ENCODE data around the gene MMEL1.
"Not testable (repeated sequence)": the region's sequence is repeated elsewhere in the genome, so short reads cannot be mapped to it uniquely, and the experiment has no call there.

MMEL1 gene

DNA sequence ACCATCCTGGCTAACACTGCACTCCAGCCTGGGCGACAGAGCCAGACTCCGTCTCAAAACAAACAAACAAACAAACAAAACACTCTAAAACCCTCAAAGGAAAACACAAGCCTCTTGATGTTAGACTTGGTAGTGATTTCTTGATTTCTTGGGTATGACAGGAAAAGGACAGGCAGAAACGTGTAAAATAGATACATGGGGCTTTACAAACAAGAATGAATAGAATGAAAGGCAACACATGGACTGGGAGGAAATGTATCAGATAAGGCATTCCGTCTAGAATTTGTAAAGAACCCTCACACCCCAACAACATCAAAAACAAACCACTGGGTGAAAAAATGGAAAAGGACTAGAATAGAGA, 54.1 kb downstream of the MMEL1 start:
- peaks cover 14% of the 10 kb centered on the region for H3K36me3 Mint-ChIP-seq
- no peaks in the 10 kb centered on the region for H3K27me3 Mint-ChIP-seq
- DNase-seq (ENCODE audit: low spot score in 2 of 2) = no peak
- H3K9me3 Mint-ChIP-seq = peaks cover 11% of the 10 kb centered on the region
- H3K4me3 Mint-ChIP-seq = peak overlapping the region; percentile 92
- ATAC-seq (ENCODE audit: low read depth) = no peak
- peak overlapping the region; percentile 98 for H3K27ac Mint-ChIP-seq
- H3K4me1 Mint-ChIP-seq = peaks cover 48% of the 10 kb centered on the region

DNA sequence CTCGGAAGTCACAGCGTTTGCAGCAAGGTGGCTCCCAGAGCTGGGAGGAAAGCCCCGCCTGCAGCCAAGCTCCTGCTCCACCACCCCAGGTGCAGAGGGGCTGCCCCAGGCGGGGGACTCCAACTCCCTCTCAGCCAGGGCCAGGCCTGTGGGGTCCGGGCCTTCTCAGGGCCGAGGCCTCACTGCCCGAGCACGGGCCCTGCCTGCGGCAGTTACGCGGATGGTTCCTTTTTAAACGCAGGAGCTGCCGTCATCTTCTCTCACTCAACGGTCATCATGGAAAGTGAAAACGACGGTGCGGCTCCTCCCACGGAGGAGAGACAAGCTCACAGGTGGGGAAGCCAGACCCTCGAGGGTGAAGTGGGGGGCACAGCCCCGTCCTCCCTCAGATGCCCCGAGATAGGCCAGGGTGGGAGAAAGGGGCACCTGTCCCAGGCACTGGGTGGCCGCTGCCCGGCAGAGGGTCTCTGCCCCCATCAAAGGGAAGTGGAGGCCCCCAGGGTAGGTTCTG, 55.2 kb downstream of the MMEL1 start:
- peak overlapping the region; percentile 98 for H3K27ac Mint-ChIP-seq
- peak; percentile 61 for ATAC-seq (ENCODE audit: low read depth)
- peaks cover 48% of the 10 kb centered on the region for H3K4me1 Mint-ChIP-seq

DNA sequence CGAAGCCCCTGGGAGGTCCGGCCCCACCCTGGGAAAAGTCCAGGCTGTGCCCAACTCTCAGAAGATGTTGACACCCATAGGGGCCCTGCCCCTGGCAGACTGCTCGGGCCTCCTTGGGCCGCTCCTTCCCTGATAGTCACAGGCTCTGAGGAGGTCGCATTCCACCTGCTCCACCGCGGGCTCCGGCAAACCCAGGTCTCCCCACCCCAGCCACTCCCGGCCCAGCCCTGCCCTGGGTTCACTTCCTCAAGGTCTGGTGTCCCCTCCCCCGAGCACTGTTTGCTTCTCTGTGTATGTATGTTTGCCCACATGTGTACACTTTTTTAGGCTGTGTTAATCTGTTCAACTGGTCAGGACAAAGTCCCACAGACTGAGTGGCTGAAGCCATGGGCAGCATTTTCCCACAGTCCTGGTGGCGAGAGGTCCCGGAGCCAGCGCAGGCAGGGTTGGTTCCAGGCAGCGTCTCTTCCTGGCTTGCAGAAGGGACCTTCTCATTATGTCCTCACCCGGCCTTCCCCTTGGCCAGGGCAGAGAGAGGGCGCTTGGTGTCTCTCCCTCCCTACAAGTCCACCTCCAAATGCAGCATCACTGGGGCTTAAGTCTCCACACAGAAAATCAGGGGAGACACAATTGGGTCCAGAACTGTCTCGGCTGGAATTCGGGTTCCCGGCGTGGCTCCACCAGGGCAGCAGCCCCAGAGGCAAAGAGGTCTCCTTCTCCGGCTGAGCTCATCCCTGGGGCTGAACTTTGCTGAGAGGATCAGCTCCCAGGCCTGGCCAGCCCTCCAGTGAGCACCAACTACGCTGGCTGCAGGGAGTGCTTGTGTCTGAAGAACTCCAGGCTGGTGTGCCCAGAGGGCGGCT, 56.8 kb downstream of the MMEL1 start:
- ATAC-seq (ENCODE audit: low read depth) = no peak
- peaks cover 15% of the 10 kb centered on the region for H3K36me3 Mint-ChIP-seq
- peak overlapping the region; percentile 98 for H3K27ac Mint-ChIP-seq
- H3K9me3 Mint-ChIP-seq = peaks cover 16% of the 10 kb centered on the region
- peaks cover 37% of the 10 kb centered on the region for H3K4me1 Mint-ChIP-seq
- peak overlapping the region; percentile 92 for H3K4me3 Mint-ChIP-seq
- no peaks in the 10 kb centered on the region for H3K27me3 Mint-ChIP-seq
- no peak for DNase-seq (ENCODE audit: low spot score in 2 of 2)

More for the DNA sequence above, 55.2 kb downstream of the MMEL1 start:
- peak; percentile 56 to 64 for DNase-seq (ENCODE audit: low spot score in 2 of 2)
- Mint-ChIP-seq H3K4me3 (peak overlapping the region; percentile 92), H3K9me3 (peaks cover 18% of the 10 kb centered on the region), H3K36me3 (peaks cover 20% of the 10 kb centered on the region)
- not testable (repeated sequence) for H3K27me3 Mint-ChIP-seq

DNA sequence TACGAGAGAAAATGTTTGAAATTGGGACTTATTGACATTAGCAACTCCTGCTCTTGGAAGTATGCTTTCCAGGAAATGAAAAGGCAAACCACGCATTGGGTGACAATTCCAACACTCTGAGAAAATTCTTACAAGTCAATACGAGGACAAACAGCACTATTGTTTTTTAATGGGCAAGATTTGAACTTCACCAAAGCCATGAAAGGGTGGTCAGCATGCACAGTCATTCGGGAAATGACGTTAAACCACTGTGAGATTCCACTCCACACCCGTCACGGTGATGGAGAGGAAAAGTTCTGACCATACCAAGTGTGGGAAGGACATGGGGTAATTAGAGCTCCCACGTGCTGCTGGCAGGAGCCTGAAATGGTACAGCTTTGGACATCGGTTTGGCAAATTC, 58.5 kb downstream of the MMEL1 start:
- no peak overlapping the region for H3K27ac Mint-ChIP-seq
- peaks cover 11% of the 10 kb centered on the region for H3K36me3 Mint-ChIP-seq
- H3K9me3 Mint-ChIP-seq = peaks cover 14% of the 10 kb centered on the region
- no peak for ATAC-seq (ENCODE audit: low read depth)
- peaks cover 28% of the 10 kb centered on the region for H3K4me1 Mint-ChIP-seq
- DNase-seq (ENCODE audit: low spot score in 2 of 2) = no peak
- H3K27me3 Mint-ChIP-seq = no peaks in the 10 kb centered on the region
- H3K4me3 Mint-ChIP-seq = no peak overlapping the region

DNA sequence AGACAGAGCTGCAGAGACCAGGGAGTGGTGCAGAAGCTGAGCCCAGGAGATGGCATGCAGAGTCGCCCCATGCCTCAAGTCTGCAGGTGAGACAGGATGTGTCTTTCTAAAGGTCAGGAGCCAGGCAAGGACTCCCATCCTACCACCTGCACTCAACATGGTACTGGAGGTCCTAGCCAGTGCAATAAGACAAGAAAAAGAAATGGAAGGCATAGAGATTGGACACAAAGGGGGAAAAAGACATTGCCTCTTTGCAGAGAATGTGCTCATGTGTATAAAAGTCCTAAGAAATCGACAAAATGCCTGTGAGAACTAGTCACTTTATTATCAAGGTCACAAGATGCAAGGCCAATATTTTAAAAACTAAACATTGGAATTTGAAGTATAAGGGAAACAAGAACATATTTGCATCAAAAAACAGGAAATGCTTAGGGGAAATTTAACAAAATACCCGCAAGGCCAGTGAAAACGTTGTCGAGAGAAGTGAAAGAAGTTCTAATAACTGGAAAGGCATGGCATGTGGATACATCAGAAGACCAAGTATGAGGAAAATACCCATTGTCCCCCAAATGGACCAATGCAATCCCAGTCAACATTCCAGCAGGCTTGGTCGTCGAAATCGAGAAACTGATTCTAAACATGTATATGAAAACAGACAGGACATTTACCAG, 59.4 kb downstream of the MMEL1 start:
- Mint-ChIP-seq H3K36me3 (peaks cover 7% of the 10 kb centered on the region), H3K9me3 (peaks cover 14% of the 10 kb centered on the region), H3K27ac (peak overlapping the region; percentile 51), H3K27me3 (no peaks in the 10 kb centered on the region), H3K4me1 (peaks cover 22% of the 10 kb centered on the region), H3K4me3 (no peak overlapping the region)
- DNase-seq (ENCODE audit: low spot score in 2 of 2) (no peak), ATAC-seq (ENCODE audit: low read depth) (no peak)

DNA sequence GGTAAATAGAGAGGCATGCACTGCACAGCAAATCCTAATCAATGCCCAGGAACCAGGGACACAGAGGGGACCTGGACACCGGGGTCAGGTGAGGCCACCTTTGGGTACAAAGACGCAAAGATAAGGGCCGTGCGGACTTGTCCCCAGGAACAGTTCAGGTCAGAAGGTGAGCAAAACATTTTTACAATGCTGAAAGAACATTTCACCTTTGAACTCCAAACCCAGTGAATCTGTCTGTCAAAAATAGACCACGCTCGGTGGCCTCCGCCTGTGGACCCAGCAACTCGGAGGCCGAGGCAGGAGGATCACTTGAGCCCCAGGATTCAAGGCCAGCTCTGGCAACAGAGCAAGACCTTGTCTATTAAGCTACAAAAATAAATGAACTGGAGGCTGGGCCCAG, 61.5 kb downstream of the MMEL1 start:
- ATAC-seq (ENCODE audit: low read depth) = no peak
- DNase-seq (ENCODE audit: low spot score in 2 of 2) = no peak

DNA sequence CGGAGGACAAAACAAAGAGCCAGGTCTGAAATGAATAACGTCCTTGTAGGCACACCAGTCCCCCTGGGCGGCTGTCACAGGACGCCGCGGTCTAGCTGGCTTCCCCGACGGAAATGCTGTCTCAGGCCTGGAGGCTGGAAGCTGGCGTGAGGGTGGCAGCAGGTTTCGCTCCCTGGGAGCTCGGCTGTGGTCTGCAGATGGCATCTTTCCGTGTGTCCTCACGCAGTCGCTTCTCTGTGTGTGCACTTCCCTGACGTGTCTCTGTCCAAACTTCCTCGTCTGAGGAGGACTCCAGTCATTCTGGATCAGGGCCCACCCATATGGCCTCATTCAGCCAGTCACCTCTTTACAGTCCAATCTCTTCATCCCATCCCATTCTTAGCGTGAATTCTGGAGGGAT, 62.5 kb downstream of the MMEL1 start:
- no peak overlapping the region for H3K27ac Mint-ChIP-seq
- peaks cover 14% of the 10 kb centered on the region for H3K9me3 Mint-ChIP-seq
- DNase-seq (ENCODE audit: low spot score in 2 of 2) (no peak), ATAC-seq (ENCODE audit: low read depth) (no peak)
- no peak overlapping the region for H3K4me3 Mint-ChIP-seq
- peaks cover 7% of the 10 kb centered on the region for H3K36me3 Mint-ChIP-seq
- no peaks in the 10 kb centered on the region for H3K27me3 Mint-ChIP-seq
- H3K4me1 Mint-ChIP-seq = peaks cover 13% of the 10 kb centered on the region

More for the DNA sequence above, 61.5 kb downstream of the MMEL1 start:
- no peak overlapping the region for H3K27ac Mint-ChIP-seq
- H3K36me3 Mint-ChIP-seq = peaks cover 7% of the 10 kb centered on the region
- no peak overlapping the region for H3K4me3 Mint-ChIP-seq
- H3K4me1 Mint-ChIP-seq = peaks cover 20% of the 10 kb centered on the region
- peaks cover 14% of the 10 kb centered on the region for H3K9me3 Mint-ChIP-seq
- no peaks in the 10 kb centered on the region for H3K27me3 Mint-ChIP-seq

DNA sequence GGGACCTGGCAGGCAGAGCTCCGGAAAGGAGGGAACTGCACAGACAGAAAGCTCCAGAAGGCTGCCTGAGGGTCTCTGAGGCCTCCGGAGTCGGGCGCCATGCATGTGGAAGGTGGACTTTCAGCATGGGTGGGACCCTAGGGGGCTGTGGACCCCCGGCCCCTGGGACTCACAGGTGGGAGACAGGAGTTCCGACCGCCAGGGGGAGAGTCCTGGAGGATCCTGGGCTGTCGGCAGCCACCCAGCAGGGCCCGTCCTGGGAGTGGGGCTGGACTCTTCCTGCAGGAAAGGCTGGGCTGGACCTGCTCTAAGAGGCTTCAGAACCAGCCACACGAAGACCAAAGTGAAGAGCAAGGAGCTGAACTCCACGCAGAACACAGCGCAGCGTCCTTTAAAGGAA, 63.1 kb downstream of the MMEL1 start:
- not testable (repeated sequence) for H3K4me3 Mint-ChIP-seq; ATAC-seq (ENCODE audit: low read depth); H3K36me3 Mint-ChIP-seq; DNase-seq (ENCODE audit: low spot score in 2 of 2); H3K27ac Mint-ChIP-seq; H3K27me3 Mint-ChIP-seq
- Mint-ChIP-seq H3K4me1 (peaks cover 19% of the 10 kb centered on the region), H3K9me3 (peaks cover 14% of the 10 kb centered on the region)

DNA sequence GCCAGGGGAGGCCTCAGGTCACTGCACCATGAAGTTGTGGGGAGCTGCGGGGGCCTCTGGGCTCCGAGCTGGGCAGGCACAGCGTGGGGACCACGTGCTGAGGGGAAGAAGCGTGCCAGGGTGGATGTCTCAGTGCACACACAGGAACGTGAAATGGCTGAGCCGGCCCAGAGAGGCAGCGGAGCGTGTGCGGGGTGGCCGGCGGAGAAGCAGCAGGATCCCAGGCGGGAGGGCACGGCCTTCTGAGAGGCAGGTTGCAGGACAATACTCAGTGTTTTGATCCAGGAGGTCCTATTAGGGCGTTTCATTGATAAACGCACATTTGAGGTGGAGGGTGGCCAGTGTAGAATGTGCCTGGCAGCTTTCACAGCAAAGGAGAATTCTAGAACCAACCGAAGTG, 63.8 kb downstream of the MMEL1 start:
- ATAC-seq (ENCODE audit: low read depth) (no peak), DNase-seq (ENCODE audit: low spot score in 2 of 2) (no peak)
- Mint-ChIP-seq H3K27me3 (no peaks in the 10 kb centered on the region), H3K4me1 (peaks cover 17% of the 10 kb centered on the region), H3K4me3 (no peak overlapping the region), H3K27ac (no peak overlapping the region), H3K9me3 (peaks cover 12% of the 10 kb centered on the region), H3K36me3 (peaks cover 7% of the 10 kb centered on the region)

DNA sequence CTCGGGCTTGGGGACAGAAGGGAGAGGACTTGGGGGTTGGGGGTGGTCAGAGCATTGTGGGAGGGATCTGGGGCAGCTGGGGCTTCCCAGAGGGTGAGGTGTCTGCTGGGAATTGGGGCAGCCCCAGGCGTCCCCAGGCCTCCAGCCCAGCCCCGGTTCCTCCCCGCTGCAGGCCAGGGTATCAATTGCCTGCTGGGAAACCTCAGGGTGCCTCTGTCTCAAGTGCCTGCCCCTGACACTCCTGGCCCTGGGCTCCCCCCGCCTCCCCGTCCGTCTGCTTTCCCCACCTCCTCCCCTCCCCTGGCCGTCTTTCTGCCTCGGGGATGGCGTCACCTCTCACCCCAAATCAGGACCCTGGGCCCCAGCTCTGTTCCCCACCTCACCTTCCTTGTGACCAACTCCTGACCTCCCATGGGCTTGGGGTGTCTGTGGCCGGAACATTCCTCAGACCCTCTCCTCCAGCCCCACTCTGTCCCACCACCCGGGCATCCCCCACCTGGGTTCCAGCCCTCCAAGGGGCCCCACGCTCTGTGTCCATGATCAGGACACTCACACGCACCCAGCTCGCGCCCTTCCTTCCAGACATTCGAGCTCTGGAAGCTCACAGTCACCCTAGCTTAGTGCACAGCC, 64.5 kb downstream of the MMEL1 start:
- ATAC-seq (ENCODE audit: low read depth) = peak; percentile 32
- not testable (repeated sequence) for H3K27me3 Mint-ChIP-seq; H3K27ac Mint-ChIP-seq; DNase-seq (ENCODE audit: low spot score in 2 of 2); H3K9me3 Mint-ChIP-seq; H3K4me3 Mint-ChIP-seq; H3K36me3 Mint-ChIP-seq
- H3K4me1 Mint-ChIP-seq = peaks cover 12% of the 10 kb centered on the region

DNA sequence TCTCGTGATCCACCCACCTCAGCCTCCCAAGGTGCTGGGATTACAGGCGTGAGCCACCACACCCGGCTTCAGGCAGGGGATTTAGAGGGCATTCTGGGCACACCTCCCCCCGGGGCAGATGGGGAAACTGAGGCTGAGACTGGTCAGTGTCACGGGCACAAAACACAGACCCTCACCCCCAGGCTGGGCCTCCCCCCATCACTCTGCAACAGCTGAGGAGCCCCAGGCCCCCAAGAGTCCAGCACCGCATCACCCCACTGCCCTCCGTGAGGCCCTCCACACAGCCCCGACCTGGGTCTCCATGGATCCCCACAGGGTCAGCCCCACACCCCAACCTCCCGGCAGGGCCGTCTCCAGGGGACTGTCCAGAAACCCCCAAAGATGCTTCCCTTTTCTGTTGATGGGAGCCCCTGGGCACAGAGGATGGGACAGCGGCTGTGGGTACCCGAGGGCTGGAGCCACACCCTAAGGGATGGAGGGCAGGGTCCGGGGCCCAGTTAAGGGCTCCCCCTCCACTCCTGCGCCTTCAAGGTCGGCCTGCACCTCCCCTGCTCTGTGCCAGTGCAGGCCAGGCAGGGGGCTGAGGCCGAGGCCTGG, 65.6 kb downstream of the MMEL1 start:
- Mint-ChIP-seq H3K4me1 (peaks cover 9% of the 10 kb centered on the region), H3K4me3 (no peak overlapping the region), H3K36me3 (peaks cover 2% of the 10 kb centered on the region), H3K27ac (no peak overlapping the region), H3K27me3 (no peaks in the 10 kb centered on the region), H3K9me3 (no peaks in the 10 kb centered on the region)
- ATAC-seq (ENCODE audit: low read depth) (no peak), DNase-seq (ENCODE audit: low spot score in 2 of 2) (no peak)

DNA sequence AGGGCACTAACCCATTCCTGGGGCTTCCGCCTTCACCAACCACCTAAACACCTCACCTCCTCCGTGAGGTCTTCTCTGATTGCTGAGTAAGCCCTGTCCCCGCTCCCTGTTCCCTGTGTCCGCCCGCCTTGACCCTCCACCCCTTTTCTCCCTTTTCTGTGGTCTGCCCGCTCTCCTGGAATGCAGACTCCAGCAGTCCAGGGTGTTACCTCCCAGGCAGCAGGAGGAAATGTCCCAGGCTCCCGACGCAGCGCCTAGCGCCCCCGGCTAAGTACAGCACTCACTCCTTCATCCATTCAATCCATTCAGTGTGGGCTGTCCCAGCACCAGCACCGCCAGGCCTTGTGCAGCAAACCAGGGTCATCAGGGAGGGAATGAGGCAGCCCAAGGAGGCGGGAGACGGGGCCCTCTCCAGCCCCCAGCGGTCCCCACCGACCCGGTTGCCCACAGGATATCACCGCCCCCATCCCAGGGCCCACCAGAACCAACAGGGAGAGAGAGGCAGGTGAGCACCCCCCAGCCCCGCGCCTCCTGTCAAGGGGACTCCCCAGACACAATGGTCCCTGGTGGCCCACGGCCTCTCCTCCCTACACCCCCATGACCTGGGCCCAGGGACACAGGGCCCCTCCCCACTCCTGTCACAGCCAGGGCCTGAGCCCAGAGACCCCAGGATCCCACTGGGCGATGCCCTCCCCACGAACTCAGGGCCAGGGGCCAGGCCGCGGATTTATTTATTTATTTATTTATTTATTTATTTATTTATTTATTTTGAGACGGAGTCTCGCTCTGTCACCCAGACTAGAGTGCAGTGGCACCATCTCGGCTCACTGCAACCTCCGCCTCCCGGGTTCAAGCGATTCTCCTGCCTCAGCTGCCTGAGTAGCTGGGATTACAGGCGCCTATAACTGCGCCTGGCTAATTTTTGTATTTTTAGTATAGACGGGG, 66.4 kb downstream of the MMEL1 start:
- ATAC-seq (ENCODE audit: low read depth) (no peak), DNase-seq (ENCODE audit: low spot score in 2 of 2) (no peak)
- peak overlapping the region; percentile 62 for H3K27ac Mint-ChIP-seq
- H3K4me1 Mint-ChIP-seq = peaks cover 11% of the 10 kb centered on the region
- no peaks in the 10 kb centered on the region for H3K27me3 Mint-ChIP-seq
- peaks cover 5% of the 10 kb centered on the region for H3K36me3 Mint-ChIP-seq
- H3K4me3 Mint-ChIP-seq = no peak overlapping the region
- no peaks in the 10 kb centered on the region for H3K9me3 Mint-ChIP-seq

DNA sequence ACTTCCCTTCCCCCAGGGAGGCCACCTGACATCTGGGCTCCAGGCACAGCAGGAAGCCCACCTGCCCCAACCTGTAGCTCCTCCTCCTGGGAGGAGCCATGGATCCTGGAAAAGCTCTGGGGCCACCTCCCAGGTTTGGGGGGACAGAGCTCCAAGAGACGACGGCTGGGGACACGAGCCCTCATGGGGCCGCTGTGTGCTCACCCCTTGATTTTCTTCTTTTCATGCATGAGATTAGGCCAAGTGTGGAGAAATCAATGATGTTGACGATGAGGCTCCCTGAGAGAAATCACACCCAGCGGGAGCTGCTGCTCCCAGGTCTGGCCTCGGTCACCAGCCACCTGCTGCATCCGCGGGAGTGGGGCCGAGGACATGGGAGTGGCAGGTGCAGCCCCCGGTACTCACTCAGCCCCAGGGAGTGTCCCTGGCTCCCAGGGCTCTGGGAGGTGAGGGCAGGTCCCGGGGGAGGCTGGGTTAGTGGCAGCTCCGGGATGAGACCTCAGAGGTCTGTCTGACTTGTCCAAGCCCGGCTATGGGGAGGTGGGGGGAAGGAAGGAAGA, 67.9 kb downstream of the MMEL1 start:
- Mint-ChIP-seq H3K9me3 (no peaks in the 10 kb centered on the region), H3K27ac (peak overlapping the region; percentile 67), H3K4me1 (peaks cover 14% of the 10 kb centered on the region), H3K4me3 (no peak overlapping the region), H3K27me3 (no peaks in the 10 kb centered on the region), H3K36me3 (peaks cover 8% of the 10 kb centered on the region)
- ATAC-seq (ENCODE audit: low read depth) (no peak), DNase-seq (ENCODE audit: low spot score in 2 of 2) (no peak)
